ENCODE data around the gene FBXO21. TPM values are rescaled to one million over a fixed set of nuclear protein-coding genes. Genes with fewer than 3 reads are reported as not detected.

Gene FBXO21
- total RNA-seq, 2 experiments from 2014 or later: 21.7 to 26.1 TPM

Other genes with a start within 250 kb of the FBXO21 start
- gene TESC, start 91.1 kb downstream of the FBXO21 start, total RNA-seq: 10 to 100 TPM; 29.2 to 30.1 TPM
- not detected for gene NOS1, start 171.2 kb upstream of the FBXO21 start, total RNA-seq

All from activated CD4-positive, alpha-beta memory T cell treated with anti-CD3 and anti-CD28 coated beads, Interleukin-2, amount 10 ng/mL, durations not matched to agents 7 days and 5 days (primary cell).